HG03135 (cell line): ENCODE measurements around the gene LRRC4.

ENCODE experiments used
- ATAC-seq: cut with Tn5 transposase; IDR thresholded peaks from one replicate; pipeline ENCODE4 v1.9.1; 2021; ENCODE audit warnings: mild to moderate bottlenecking, moderate library complexity; ENCODE audit not compliant: unreplicated experiment

The LRRC4 gene

GRCh38 chr7:128059143-128059988 lies 28.1 kb upstream of the LRRC4 start:
- ATAC-seq: no peak

DNA sequence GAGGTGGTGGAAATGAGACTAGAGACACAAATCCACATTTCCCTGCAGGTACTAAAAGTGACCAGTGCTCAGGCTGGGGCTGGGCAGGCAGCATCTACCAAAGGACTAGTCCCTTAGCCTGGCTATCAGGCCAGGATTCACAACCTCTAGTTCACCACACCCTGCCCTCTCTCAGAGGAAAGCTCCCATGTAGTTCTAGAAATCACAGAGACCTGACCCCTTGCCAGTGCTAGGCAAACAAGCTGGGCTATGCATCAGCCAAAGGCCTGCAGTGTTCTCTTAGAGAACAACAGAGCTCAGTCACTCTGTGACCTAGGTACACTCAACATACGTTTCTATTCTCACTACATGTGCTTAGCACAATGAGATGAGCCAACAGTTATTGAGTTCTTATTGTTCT lies 26.7 kb upstream of the LRRC4 start:
- ATAC-seq: no peak

DNA sequence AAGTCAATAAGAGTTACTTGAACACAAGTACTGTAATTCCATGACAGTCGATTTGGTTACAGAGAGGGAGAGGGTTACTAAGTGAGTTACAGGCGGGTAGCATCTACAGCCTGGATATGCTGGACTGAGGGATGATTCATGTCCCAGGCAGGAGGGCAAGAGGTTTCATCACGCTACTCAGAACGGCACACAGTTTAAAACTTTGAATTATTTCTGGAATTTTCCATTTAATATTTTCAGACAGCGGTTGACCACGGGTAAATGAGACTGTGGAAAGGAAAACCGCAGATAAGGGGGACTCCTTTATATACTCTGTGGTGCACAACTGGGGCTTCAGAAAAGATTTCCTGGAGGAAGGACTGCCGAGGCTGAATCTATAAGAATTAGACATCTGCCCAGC lies 25.7 kb upstream of the LRRC4 start:
- no peak for ATAC-seq

DNA sequence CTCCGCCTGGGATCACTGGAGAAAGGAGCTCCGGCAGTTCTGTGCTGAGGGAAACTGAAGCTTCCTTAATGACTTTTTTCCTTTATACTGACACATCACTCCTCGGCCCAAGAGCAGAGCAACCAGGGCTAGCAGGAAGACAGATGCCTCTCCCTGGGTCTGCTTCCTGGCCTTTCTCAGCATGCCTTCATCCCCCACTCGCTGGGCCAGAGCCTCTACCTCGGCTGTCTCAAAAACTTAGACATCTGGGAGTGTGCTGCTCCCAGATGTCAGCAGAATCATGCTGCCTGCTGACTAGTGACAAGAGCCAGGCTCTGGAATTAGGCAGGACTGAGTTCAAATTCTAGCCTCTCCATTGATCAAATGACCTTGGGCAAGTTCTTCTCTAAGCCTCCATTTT lies 24.4 kb upstream of the LRRC4 start:
- no peak for ATAC-seq

- no peak for ATAC-seq
Observed at GRCh38 chr7:128054511-128054910, 23.3 kb upstream of the LRRC4 start.

GRCh38 chr7:128053991-128054390 lies 22.8 kb upstream of the LRRC4 start:
- no peak for ATAC-seq

- ATAC-seq: no peak
Observed at GRCh38 chr7:128053023-128053422, 21.8 kb upstream of the LRRC4 start.

- no peak for ATAC-seq
Observed at GRCh38 chr7:128052404-128052803, 21.2 kb upstream of the LRRC4 start.

- ATAC-seq: no peak
Observed at GRCh38 chr7:128045766-128046165, 14.5 kb upstream of the LRRC4 start.

GRCh38 chr7:128045158-128045557 lies 13.9 kb upstream of the LRRC4 start:
- no peak for ATAC-seq

DNA sequence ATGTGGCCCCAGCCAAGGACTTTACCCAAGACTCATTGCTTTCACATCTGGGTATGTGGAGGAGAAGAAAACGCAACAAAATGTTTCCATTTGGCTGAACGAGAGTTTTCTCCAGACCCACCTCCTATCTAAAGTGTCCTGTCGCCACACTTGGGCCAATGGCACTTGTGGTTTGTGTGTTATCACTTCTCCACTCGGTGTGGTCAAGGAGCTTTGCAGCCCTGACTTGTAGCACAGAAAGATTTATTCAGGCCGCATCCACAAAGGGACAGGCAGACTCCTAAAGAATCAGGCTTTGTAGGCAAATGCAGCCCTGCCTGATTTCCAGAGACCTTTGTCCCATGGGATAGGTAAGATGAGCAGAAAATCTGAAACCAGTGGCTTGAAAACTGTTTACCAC lies 12.8 kb upstream of the LRRC4 start:
- no peak for ATAC-seq

GRCh38 chr7:128042012-128042411 lies 10.8 kb upstream of the LRRC4 start:
- ATAC-seq: no peak

- no peak for ATAC-seq
Observed at GRCh38 chr7:128041203-128041602, 10.0 kb upstream of the LRRC4 start.

- no peak for ATAC-seq
Observed at GRCh38 chr7:128040205-128040604, 9.0 kb upstream of the LRRC4 start.

- ATAC-seq: no peak
Observed at GRCh38 chr7:128039544-128039953, 8.3 kb upstream of the LRRC4 start.

- ATAC-seq: no peak
Observed at GRCh38 chr7:128037880-128038619, 6.8 kb upstream of the LRRC4 start.

DNA sequence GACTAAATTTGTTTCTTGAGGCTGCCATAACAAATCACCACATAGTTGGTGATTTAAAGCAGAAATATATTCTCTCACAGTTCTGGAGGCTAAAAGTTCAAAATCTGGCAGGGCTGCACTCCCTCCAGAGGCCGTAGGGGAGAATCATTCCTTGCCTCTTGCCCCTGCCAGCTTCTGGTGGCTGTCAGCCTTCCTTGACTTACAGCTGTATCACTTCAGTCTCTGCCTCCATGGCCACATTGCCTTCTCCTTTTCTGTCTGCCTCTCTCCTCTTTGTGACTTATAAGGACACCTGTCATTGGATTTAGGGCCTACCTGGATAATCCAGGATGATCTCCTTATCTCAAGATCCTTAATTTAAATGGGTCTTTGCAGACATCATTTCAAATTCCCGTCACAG lies 5.8 kb upstream of the LRRC4 start:
- no peak for ATAC-seq

GRCh38 chr7:128036226-128036940 lies 5.1 kb upstream of the LRRC4 start:
- no peak for ATAC-seq

DNA sequence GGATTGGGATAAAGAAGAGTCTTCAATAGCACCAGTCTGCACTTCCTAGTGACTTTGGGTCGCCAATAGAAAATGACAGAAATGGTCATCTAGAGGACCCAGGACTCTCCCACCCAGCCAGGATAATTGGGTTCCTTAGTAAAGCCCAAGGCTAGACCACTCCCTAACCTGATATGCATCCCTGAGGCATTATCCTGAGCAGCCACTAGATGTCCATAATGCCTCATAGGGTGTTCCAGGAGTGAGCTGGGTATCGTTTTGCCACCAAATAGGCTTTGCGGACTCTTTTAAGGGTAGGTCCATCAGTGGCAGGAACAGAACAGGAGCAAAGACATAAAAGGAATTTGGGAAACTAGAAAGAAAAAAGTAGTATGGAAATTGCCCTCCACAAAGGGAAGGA lies 4.5 kb upstream of the LRRC4 start:
- ATAC-seq: no peak

- no peak for ATAC-seq
Observed at GRCh38 chr7:128034825-128035224, 3.6 kb upstream of the LRRC4 start.

DNA sequence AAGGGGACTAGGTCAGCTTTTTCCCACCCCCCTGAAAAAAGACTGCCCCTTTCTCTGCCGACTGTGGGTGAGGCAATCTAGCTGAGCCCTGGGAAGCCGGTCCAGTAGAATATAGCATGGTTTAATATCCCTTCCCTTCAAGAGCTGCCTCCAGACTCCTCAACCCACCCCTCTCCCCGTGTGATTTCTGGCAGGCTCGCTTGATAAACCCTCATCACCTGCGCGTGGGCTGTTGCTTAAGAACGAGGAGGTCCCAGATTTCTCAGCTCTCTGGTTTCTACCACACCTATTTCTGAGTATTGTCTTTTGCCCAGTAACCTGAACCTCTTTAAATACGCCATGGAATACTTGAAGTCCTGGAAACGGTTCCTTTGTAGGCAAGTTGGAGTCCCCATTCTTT lies 2.0 kb upstream of the LRRC4 start:
- no peak for ATAC-seq
